H1 (cell line): Measurements from ENCODE around the gene CSF2. TPM values are rescaled to one million over a fixed set of nuclear protein-coding genes. Genes with fewer than 3 reads are reported as not detected.

Experiments
- BRCA1 ChIP-seq: IDR thresholded peaks from 2 replicates; pipeline ENCODE4 v1.6.1; 2012; ENCODE audit warnings: low read depth, low read length, improper control_type of control experiment
- CTCF ChIP-seq, 3 experiments: IDR thresholded peaks; 1 replicate in 2 of 3; 2 replicates in 1 of 3; pipeline versions ENCODE4 v1.5.1 to v1.6.1; 2011; ENCODE audit warnings: low read length in 3 of 3, mild to moderate bottlenecking in 3 of 3, inconsistent platforms in 2 of 3, low read depth in 1 of 3, moderate library complexity in 1 of 3; ENCODE audit not compliant: insufficient read depth in 1 of 3; ENCODE audit errors: control extremely low read depth in 1 of 3
- KDM4A ChIP-seq: IDR thresholded peaks from one replicate; pipeline ENCODE4 v1.7.1; 2012; ENCODE audit warnings: low read depth, mild to moderate bottlenecking, moderate library complexity, low read length, inconsistent platforms; ENCODE audit not compliant: severe bottlenecking
- MAFK ChIP-seq: IDR thresholded peaks from 2 replicates; pipeline ENCODE4 v1.6.1; 2012; ENCODE audit warnings: low read depth, mild to moderate bottlenecking, improper control_type of control experiment, low read length
- SP1 ChIP-seq: IDR thresholded peaks from 2 replicates; pipeline ENCODE4 v1.6.1; 2011; ENCODE audit warnings: low read depth, low read length
- TBP ChIP-seq: IDR thresholded peaks from 2 replicates; pipeline ENCODE4 v1.6.1; 2011; ENCODE audit warnings: low read depth, low read length, improper control_type of control experiment
- ZNF274 ChIP-seq: IDR thresholded peaks from 2 replicates; pipeline ENCODE4 v1.7.0; 2012; ENCODE audit warnings: low read length, borderline replicate concordance; ENCODE audit errors: extremely low read depth
- polyA plus RNA-seq, 7 experiments: library from polyadenylated mRNA; depleted of rRNA in 3 of 7; stranded (reverse) in 5 of 7; unstranded in 2 of 7; fragments of >200 nt in 5 of 7; fragments of 200-250 nt in 2 of 7; gene quantifications; 1 replicate in 5 of 7; 2 replicates in 1 of 7; 4 replicates in 1 of 7; pipeline versions ENCODE4 v1.2.1 to v1.2.3, GENCODE V29; 2011 to 2013; ENCODE audit warnings: missing spikeins in 2 of 7, mixed read lengths in 2 of 7
- total RNA-seq: library from RNA; stranded (reverse); fragmentation: NEBNext Ultra II Directional; extraction: Animal tissue kit (Norgen Biotek cat#: 25700); gene quantifications from 2 replicates; pipeline ENCODE4 v1.2.1, GENCODE V29; 2021

CSF2 gene
- total and polyA plus RNA-seq, 2 of the 8 experiments (the other 6 are each of a cell fraction or from before 2014, with no cell fraction given), result not detected

- TF ChIP-seq BRCA1 (no peak), KDM4A (no peak), TBP (no peak), CTCF (IDR thresholded peaks at IDR 0.05; ENCODE audit: control extremely low read depth in 1 of 3, insufficient read depth in 1 of 3, low read depth in 1 of 3, low read length in 3 of 3) (no peak), ZNF274 (no peak), MAFK (no peak), SP1 (no peak)
Measured at GRCh38 chr5:132064140-132064539, 9.4 kb upstream of the CSF2 start (continued).
